Measurements from ENCODE around the gene RIPOR3.

Gene RIPOR3

GRCh38 chr20:50691573-50692551 lies 520 bp upstream of the RIPOR3 start:
- H3K36me3 ChIP-seq (ENCODE audit: low read depth), result no peaks in the 10 kb centered on the region
- no peak overlapping the region for H3K4me3 ChIP-seq (ENCODE audit: severe bottlenecking)
- 0 out of 3 replicates have a peak, but pooled peaks have one; percentile 15 for ATAC-seq (ENCODE audit: low read depth)
- DNase-seq (ENCODE audit: low spot score), result no peak
- no peak overlapping the region for H3K27ac ChIP-seq (ENCODE audit: poor library complexity, severe bottlenecking)
- no peaks in the 10 kb centered on the region for H3K27me3 ChIP-seq (ENCODE audit: insufficient read depth, poor library complexity, severe bottlenecking)
- no peaks in the 10 kb centered on the region for H3K4me1 ChIP-seq (ENCODE audit: insufficient read depth, poor library complexity, severe bottlenecking)
- H3K9me3 ChIP-seq (ENCODE audit: severe bottlenecking), result no peaks in the 10 kb centered on the region
- TF ChIP-seq, protein P1, sequence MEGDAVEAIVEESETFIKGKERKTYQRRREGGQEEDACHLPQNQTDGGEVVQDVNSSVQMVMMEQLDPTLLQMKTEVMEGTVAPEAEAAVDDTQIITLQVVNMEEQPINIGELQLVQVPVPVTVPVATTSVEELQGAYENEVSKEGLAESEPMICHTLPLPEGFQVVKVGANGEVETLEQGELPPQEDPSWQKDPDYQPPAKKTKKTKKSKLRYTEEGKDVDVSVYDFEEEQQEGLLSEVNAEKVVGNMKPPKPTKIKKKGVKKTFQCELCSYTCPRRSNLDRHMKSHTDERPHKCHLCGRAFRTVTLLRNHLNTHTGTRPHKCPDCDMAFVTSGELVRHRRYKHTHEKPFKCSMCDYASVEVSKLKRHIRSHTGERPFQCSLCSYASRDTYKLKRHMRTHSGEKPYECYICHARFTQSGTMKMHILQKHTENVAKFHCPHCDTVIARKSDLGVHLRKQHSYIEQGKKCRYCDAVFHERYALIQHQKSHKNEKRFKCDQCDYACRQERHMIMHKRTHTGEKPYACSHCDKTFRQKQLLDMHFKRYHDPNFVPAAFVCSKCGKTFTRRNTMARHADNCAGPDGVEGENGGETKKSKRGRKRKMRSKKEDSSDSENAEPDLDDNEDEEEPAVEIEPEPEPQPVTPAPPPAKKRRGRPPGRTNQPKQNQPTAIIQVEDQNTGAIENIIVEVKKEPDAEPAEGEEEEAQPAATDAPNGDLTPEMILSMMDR (IDR thresholded peaks at IDR 0.05; ENCODE audit: poor library complexity, severe bottlenecking), result no peak

- Histone ChIP-seq H3K4me1 (ENCODE audit: insufficient read depth, poor library complexity, severe bottlenecking) (no peaks in the 10 kb centered on the region), H3K4me3 (ENCODE audit: severe bottlenecking) (no peak overlapping the region), H3K27me3 (ENCODE audit: insufficient read depth, poor library complexity, severe bottlenecking) (no peaks in the 10 kb centered on the region), H3K36me3 (ENCODE audit: low read depth) (no peaks in the 10 kb centered on the region), H3K9me3 (ENCODE audit: severe bottlenecking) (no peaks in the 10 kb centered on the region), H3K27ac (ENCODE audit: poor library complexity, severe bottlenecking) (no peak overlapping the region)
- no peak for DNase-seq (ENCODE audit: low spot score)
- TF ChIP-seq, protein P1 (IDR thresholded peaks at IDR 0.05; ENCODE audit: poor library complexity, severe bottlenecking), result no peak
- no peak for ATAC-seq (ENCODE audit: low read depth)
Measured at GRCh38 chr20:50689864-50690649, 1.3 kb downstream of the RIPOR3 start.

DNA sequence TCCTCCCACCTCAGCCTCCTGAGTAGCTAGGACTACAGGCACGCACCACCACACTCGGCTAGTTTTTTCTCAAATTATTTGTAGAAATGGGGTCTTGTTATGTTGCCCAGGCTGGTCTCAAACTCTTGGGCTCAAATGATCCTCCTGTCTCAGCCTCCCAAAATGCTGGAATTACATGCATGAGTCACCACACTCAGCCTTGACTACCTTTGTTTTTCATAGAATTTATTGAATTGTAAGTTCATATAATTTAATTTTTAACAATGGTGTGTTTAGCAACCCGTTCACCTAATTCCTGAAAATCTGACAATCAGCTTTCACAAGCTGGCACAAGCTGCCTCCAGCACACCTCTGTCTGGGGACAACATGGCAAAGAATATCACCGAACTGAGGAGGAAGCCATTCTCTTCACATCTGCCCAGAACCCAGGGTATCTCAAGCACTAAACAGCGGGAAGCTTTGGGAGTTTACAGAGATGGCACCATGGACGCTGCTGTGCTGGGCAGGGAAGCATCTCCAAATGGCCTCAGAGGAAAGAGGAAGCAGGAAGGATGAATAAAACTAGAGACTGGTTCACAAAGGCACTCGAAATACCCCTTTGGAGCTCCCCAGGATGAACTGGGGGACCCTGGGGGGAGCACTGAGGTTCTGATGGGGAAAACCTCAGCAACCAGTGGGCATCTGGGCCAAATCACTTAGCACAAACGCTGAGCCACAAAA lies 2.9 kb downstream of the RIPOR3 start:
- no peaks in the 10 kb centered on the region for H3K9me3 ChIP-seq (ENCODE audit: severe bottlenecking)
- H3K27me3 ChIP-seq (ENCODE audit: insufficient read depth, poor library complexity, severe bottlenecking), result no peaks in the 10 kb centered on the region
- no peaks in the 10 kb centered on the region for H3K4me1 ChIP-seq (ENCODE audit: insufficient read depth, poor library complexity, severe bottlenecking)
- no peaks in the 10 kb centered on the region for H3K36me3 ChIP-seq (ENCODE audit: low read depth)
- TF ChIP-seq, protein P1 (IDR thresholded peaks at IDR 0.05; ENCODE audit: poor library complexity, severe bottlenecking), result no peak
- no peak for ATAC-seq (ENCODE audit: low read depth)
- no peak overlapping the region for H3K4me3 ChIP-seq (ENCODE audit: severe bottlenecking)
- H3K27ac ChIP-seq (ENCODE audit: poor library complexity, severe bottlenecking), result no peak overlapping the region
- DNase-seq (ENCODE audit: low spot score), result no peak

GRCh38 chr20:50686821-50687220 lies 4.5 kb downstream of the RIPOR3 start:
- ATAC-seq (ENCODE audit: low read depth), result no peak
- Histone ChIP-seq H3K36me3 (ENCODE audit: low read depth) (no peaks in the 10 kb centered on the region), H3K27me3 (ENCODE audit: insufficient read depth, poor library complexity, severe bottlenecking) (no peaks in the 10 kb centered on the region)

More at GRCh38 chr20:50686821-50687220, 4.5 kb downstream of the RIPOR3 start:
- TF ChIP-seq, protein P1 (IDR thresholded peaks at IDR 0.05; ENCODE audit: poor library complexity, severe bottlenecking), result no peak
- Histone ChIP-seq H3K4me3 (ENCODE audit: severe bottlenecking) (no peak overlapping the region), H3K4me1 (ENCODE audit: insufficient read depth, poor library complexity, severe bottlenecking) (no peaks in the 10 kb centered on the region), H3K27ac (ENCODE audit: poor library complexity, severe bottlenecking) (no peak overlapping the region), H3K9me3 (ENCODE audit: severe bottlenecking) (no peaks in the 10 kb centered on the region)
- no peak for DNase-seq (ENCODE audit: low spot score)
